Stimulated activated naive CD8-positive, alpha-beta T cell treated with anti-CD3 and anti-CD28 coated beads, Interleukin-15, Interleukin-2, amounts not matched to agents 100 ng/mL and 50 ng/mL, for 24 hours (primary cell): ENCODE results near the gene OR6K6.

ENCODE experiments used
- H3K27ac Mint-ChIP-seq: one replicate; pipeline ENCODE4 v1.8.0; 2021; ENCODE audit warnings: mild to moderate bottlenecking, mixed read lengths
- H3K27me3 Mint-ChIP-seq: one replicate; pipeline ENCODE4 v1.8.0; 2021; ENCODE audit warnings: mixed read lengths
- H3K36me3 Mint-ChIP-seq: one replicate; pipeline ENCODE4 v1.8.0; 2021; ENCODE audit warnings: low read depth, mixed read lengths
- H3K4me1 Mint-ChIP-seq: one replicate; pipeline ENCODE4 v1.8.0; 2021; ENCODE audit warnings: low read depth, mixed read lengths
- H3K4me3 Mint-ChIP-seq: one replicate; pipeline ENCODE4 v1.8.0; 2021; ENCODE audit warnings: mild to moderate bottlenecking, mixed read lengths
- H3K9me3 Mint-ChIP-seq: one replicate; pipeline ENCODE4 v1.8.0; 2021; ENCODE audit warnings: mixed read lengths

OR6K6 gene

DNA sequence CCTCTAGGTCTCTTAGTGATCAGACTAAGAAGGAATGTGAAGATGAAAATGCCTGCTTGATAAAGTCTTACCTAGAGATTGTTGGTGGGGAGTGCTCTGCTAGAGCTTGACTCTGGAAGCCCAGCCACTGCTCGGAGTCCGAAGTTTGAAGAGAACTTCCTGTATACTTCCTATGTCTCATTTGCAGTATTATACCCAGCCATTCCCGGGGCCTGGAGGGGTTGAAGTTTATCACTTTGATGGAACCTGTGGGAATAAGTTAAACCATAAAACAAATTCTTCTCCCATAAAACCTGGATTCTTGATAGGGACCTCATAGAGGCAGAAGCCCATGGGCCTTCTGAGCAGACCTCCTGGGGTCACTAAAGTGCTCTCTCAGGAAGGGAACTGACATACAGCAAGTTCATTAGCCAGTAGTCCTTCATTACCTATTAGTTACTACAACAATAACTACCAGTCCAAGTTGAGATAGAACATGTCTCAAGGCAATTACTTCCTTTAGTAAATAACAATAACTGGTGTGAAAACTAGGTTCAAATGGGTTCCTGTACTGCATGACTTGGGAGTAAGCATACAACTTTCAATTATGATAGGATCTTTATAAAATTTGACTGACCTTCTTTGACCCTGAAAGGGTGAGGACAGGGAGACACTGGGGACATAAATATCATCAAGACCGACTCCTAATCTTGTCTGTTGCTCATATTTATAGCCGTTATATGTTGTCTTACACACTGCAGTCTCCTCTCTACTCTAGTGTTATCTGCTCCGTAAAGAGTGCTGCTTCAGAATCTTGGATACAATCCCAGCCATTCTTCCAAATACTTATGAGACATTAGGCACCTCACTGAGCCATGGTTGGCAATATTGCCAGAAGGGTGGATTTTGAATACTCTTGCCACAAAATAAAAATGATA, 17.7 kb downstream of the OR6K6 start, which contains the start of gene OR6N1:
OR6N1 (minus strand) TSS at position 246 of the 917 bp plus-strand sequence. CDS start 5,513 bp downstream, outside the sequence.
- no peaks in the 10 kb centered on the region for H3K36me3 Mint-ChIP-seq

DNA sequence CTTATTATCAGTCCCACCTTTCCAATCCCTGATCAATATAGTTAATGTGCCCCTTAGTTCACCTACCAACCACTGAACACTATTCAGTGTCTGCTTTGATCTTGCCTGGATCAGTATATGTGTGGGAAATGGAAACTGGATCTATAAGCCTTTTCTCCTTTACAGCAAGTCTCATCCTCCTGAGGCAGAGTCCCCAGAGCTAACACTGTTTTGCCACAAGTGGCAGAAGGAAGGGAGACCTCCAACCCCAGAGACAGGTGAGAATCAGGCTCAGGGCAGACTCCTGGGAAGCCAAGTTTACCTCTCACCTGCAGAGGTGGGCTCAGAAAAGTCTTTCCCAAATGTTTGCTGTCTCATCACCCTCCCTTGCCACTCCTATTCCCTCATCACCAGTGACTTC, 26.6 kb downstream of the OR6K6 start, which contains the start of gene OR6N2:
OR6N2 (minus strand) TSS at position 101 of the 400 bp plus-strand sequence. CDS start 3,569 bp downstream, outside the sequence.
- H3K36me3 Mint-ChIP-seq, result no peaks in the 10 kb centered on the region
- peaks cover 7% of the 10 kb centered on the region for H3K27me3 Mint-ChIP-seq
- H3K27ac Mint-ChIP-seq, result no peak within 1 kb of the TSS
- peaks cover 5% of the 10 kb centered on the region for H3K4me1 Mint-ChIP-seq
- H3K4me3 Mint-ChIP-seq, result no peak within 1 kb of the TSS
- no peaks in the 10 kb centered on the region for H3K9me3 Mint-ChIP-seq

More for the DNA sequence above, 17.7 kb downstream of the OR6K6 start, which contains the start of gene OR6N1:
- H3K9me3 Mint-ChIP-seq, result no peaks in the 10 kb centered on the region
- no peaks in the 10 kb centered on the region for H3K4me1 Mint-ChIP-seq
- peaks cover 26% of the 10 kb centered on the region for H3K27me3 Mint-ChIP-seq
- H3K27ac Mint-ChIP-seq, result no peak within 1 kb of the TSS
- H3K4me3 Mint-ChIP-seq, result no peak within 1 kb of the TSS

DNA sequence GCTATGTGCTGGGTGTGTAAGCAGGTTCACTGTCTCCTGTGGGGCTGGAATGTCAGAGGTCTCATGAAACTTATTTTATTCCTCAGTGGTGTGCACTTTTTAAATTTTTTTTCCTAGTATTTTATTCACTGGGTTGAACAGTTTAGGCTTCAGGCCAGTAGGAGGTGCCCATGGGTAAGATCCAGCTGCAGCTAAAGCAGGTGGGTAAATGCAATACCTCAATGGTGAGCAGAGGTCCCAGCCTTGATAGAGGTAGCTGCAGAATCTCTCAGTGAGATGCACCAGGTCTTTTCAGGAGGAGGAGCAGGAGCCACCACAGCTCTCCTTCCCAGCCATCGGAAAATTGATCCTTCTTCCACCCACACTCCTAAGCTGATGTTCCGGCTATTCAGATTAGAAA, 39.1 kb downstream of the OR6K6 start:
- H3K36me3 Mint-ChIP-seq, result no peaks in the 10 kb centered on the region
- no peaks in the 10 kb centered on the region for H3K4me1 Mint-ChIP-seq
- no peak overlapping the region for H3K4me3 Mint-ChIP-seq
- H3K9me3 Mint-ChIP-seq, result no peaks in the 10 kb centered on the region
- peaks cover 7% of the 10 kb centered on the region for H3K27me3 Mint-ChIP-seq
- H3K27ac Mint-ChIP-seq, result no peak overlapping the region

- Mint-ChIP-seq H3K9me3 (no peaks in the 10 kb centered on the region), H3K27me3 (peaks cover 7% of the 10 kb centered on the region), H3K27ac (no peak overlapping the region), H3K4me3 (no peak overlapping the region), H3K36me3 (no peaks in the 10 kb centered on the region), H3K4me1 (no peaks in the 10 kb centered on the region)
Measured at GRCh38 chr1:158794247-158794646, 39.7 kb downstream of the OR6K6 start.

DNA sequence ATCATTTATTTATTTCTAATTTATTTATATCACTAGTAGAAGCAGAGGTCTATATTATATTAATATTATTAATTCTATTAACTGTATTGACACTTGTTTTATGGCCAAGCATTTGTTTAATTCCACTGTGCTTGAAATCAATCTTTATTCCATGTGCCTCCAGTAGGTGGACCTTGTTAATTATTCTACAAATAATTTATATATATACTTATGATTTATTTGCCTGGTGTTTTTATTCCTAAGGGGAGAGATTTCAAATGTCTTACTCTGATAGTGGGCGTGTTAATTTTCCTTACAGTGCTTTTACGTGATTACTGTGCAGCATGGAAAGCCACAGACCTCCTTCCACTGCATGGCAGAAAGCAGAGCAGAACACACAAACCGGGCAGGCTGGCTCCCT, 44.0 kb downstream of the OR6K6 start:
- Mint-ChIP-seq H3K9me3 (no peaks in the 10 kb centered on the region), H3K36me3 (no peaks in the 10 kb centered on the region), H3K4me1 (peaks cover 7% of the 10 kb centered on the region), H3K27ac (no peak overlapping the region), H3K27me3 (peaks cover 26% of the 10 kb centered on the region), H3K4me3 (no peak overlapping the region)

DNA sequence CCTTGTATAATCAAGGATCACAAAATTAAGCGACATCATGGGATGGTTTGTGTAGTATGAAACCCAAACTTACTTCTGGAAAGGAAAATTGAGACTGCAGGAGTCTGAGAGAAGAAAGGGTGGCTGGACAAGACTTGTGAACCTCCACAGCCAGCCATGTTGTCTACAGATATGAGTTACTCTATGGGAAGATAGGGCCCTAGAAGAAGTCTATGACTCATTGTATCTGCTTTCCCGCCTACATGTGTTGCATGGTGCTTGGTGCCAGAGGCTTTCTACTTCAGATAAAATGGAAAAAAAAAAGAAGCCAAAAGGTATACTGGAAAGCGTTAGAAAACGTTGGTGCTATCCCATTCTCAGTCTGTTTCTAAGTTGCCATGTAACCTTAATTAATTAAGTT, 45.2 kb downstream of the OR6K6 start:
- Mint-ChIP-seq H3K27ac (no peak overlapping the region), H3K36me3 (no peaks in the 10 kb centered on the region), H3K4me3 (no peak overlapping the region), H3K9me3 (no peaks in the 10 kb centered on the region), H3K27me3 (peaks cover 29% of the 10 kb centered on the region), H3K4me1 (peaks cover 7% of the 10 kb centered on the region)

- no peak overlapping the region for H3K27ac Mint-ChIP-seq
- H3K4me3 Mint-ChIP-seq, result no peak overlapping the region
- H3K27me3 Mint-ChIP-seq, result peaks cover 29% of the 10 kb centered on the region
- peaks cover 7% of the 10 kb centered on the region for H3K4me1 Mint-ChIP-seq
- no peaks in the 10 kb centered on the region for H3K9me3 Mint-ChIP-seq
- no peaks in the 10 kb centered on the region for H3K36me3 Mint-ChIP-seq
Measured at GRCh38 chr1:158800526-158800925, 46.0 kb downstream of the OR6K6 start.

DNA sequence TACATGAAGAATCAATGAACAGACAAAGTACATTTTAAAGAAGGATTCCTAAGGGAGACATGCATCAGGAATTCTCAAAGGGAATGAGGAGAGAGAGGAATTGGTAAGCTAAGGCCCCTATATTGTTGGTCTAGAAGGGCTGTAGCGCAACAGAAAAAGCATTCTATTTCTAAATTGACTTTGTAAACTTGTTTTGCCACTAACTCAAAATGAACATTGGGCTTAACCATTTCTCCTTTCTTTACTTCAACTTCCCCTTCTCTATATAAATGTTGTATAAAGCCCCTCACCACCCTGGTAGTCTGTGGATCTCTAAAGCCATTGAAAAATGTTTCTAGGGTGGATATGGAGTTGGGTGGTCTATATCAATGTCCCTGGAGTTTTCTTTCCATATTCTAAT, 46.9 kb downstream of the OR6K6 start:
- peaks cover 30% of the 10 kb centered on the region for H3K27me3 Mint-ChIP-seq
- no peak overlapping the region for H3K4me3 Mint-ChIP-seq
- H3K27ac Mint-ChIP-seq, result no peak overlapping the region
- H3K4me1 Mint-ChIP-seq, result peaks cover 7% of the 10 kb centered on the region
- no peaks in the 10 kb centered on the region for H3K36me3 Mint-ChIP-seq
- no peaks in the 10 kb centered on the region for H3K9me3 Mint-ChIP-seq

DNA sequence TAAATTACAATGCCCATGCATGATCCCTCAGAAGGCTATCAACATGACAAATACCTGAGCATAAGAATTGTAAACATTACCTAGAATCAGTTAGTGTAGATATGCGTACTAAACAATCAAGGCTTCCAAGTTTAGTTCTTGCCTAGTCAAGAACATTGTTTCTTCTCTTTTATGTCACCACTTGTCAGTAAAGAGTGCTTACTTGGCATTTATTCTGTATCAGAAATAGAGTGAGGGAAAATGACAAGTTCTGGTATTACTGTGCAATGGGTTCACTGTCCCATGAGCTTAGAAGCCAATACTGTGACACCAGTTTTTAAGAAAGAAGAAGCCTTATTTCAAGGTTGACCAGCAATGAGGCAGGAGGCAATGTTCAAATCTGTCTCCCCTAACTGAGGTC, 49.2 kb downstream of the OR6K6 start:
- no peak overlapping the region for H3K4me3 Mint-ChIP-seq
- H3K27me3 Mint-ChIP-seq, result peaks cover 30% of the 10 kb centered on the region
- H3K27ac Mint-ChIP-seq, result no peak overlapping the region
- no peaks in the 10 kb centered on the region for H3K36me3 Mint-ChIP-seq
- H3K4me1 Mint-ChIP-seq, result peaks cover 7% of the 10 kb centered on the region
- no peaks in the 10 kb centered on the region for H3K9me3 Mint-ChIP-seq
